Urinary bladder (tissue), 2 donors: ENCODE measurements around the gene KATNIP. TPM values are rescaled to one million over a fixed set of nuclear protein-coding genes. Genes with fewer than 3 reads are reported as not detected.

Experiments
- polyA plus RNA-seq: library from polyadenylated mRNA; stranded (reverse); fragments of 200-250 nt; gene quantifications from one replicate; pipeline ENCODE4 v1.2.3, GENCODE V29; 2013
- total RNA-seq: library from RNA; depleted of rRNA; stranded (reverse); fragments of >200 nt; gene quantifications from one replicate; pipeline ENCODE4 v1.2.3, GENCODE V29; 2014
- donor health status: healthy.

Gene KATNIP
- total and polyA plus RNA-seq, 2 donors: 9.4 to 15.2 TPM

Other genes starting within 250 kb of the KATNIP start
- 26.2 TPM for gene IL4R, start 236.2 kb upstream of the KATNIP start, total RNA-seq
- 75.2 TPM for gene IL4R, start 236.2 kb upstream of the KATNIP start, polyA plus RNA-seq
- gene IL21R, start 148.0 kb upstream of the KATNIP start, total RNA-seq: 0.53 TPM
- 0.27 TPM for gene IL21R, start 148.0 kb upstream of the KATNIP start, polyA plus RNA-seq
- gene GTF3C1, start 231 bp upstream of the KATNIP start, total RNA-seq: 55.5 TPM
- 43.4 TPM for gene GTF3C1, start 231 bp upstream of the KATNIP start, polyA plus RNA-seq